CD4-positive, alpha-beta T cell treated with Interleukin-15 for 4 hours (primary cell): ENCODE data around the gene ADORA1.

Source experiments
- DNase-seq: peaks from one replicate; pipeline ENCODE4 v3.0.0-alpha.2; 2020; ENCODE audit warnings: low spot score

The ADORA1 gene

GRCh38 chr1:203142684-203143408, 15.3 kb downstream of the ADORA1 start:
- no peak for DNase-seq

- no peak for DNase-seq
These were observed 16.1 kb downstream of the ADORA1 start for GRCh38 chr1:203143641-203144040.

- DNase-seq: no peak
These were observed 17.1 kb downstream of the ADORA1 start for GRCh38 chr1:203144661-203145060.

- DNase-seq: no peak
These were observed 18.0 kb downstream of the ADORA1 start for GRCh38 chr1:203145321-203146041.

- DNase-seq: no peak
These were observed 18.5 kb downstream of the ADORA1 start for GRCh38 chr1:203146042-203146369.

GRCh38 chr1:203146537-203146936, 19.0 kb downstream of the ADORA1 start:
- no peak for DNase-seq

- DNase-seq: no peak
These were observed 19.9 kb downstream of the ADORA1 start for GRCh38 chr1:203147376-203147775.

- no peak for DNase-seq
These were observed 20.6 kb downstream of the ADORA1 start for GRCh38 chr1:203148127-203148526.

- DNase-seq: no peak
These were observed 21.1 kb downstream of the ADORA1 start for GRCh38 chr1:203148579-203148978.

- DNase-seq: no peak
These were observed 21.8 kb downstream of the ADORA1 start for GRCh38 chr1:203149188-203149840.

GRCh38 chr1:203150511-203151297, 23.2 kb downstream of the ADORA1 start:
- DNase-seq: no peak

GRCh38 chr1:203151362-203152157, 24.0 kb downstream of the ADORA1 start:
- DNase-seq: no peak

GRCh38 chr1:203152158-203153034, 24.9 kb downstream of the ADORA1 start:
- no peak for DNase-seq

- no peak for DNase-seq
These were observed 25.8 kb downstream of the ADORA1 start for GRCh38 chr1:203153051-203153988.

- DNase-seq: no peak
These were observed 26.7 kb downstream of the ADORA1 start for GRCh38 chr1:203153989-203154821.

- DNase-seq: no peak
These were observed 28.8 kb downstream of the ADORA1 start for GRCh38 chr1:203156280-203156679.

GRCh38 chr1:203158423-203158822, 30.9 kb downstream of the ADORA1 start:
- no peak for DNase-seq

GRCh38 chr1:203158960-203159665, 31.6 kb downstream of the ADORA1 start:
- DNase-seq: no peak
